GM18861 (cell line): ENCODE measurements around the gene MT1M.
A peak's percentile ranks its signal among the peaks of the same experiment; 100 is the strongest.
"Not testable (repeated sequence)": the region's sequence is repeated elsewhere in the genome, so short reads cannot be mapped to it uniquely, and the experiment has no call there.

Experiments
- ATAC-seq: cut with Tn5 transposase; IDR thresholded peaks from one replicate; pipeline ENCODE4 v1.9.1; 2021; ENCODE audit not compliant: unreplicated experiment

MT1M gene

GRCh38 chr16:56608043-56608875 lies 24.2 kb upstream of the MT1M start, which contains the start of gene MT2A:
Gene MT2A, plus strand, starts transcription at chr16:56608584. Its CDS starts 72 bp downstream, at chr16:56608656.
- peak; percentile 76 for ATAC-seq

GRCh38 chr16:56608876-56609462 lies 23.5 kb upstream of the MT1M start:
- ATAC-seq: no peak

GRCh38 chr16:56609463-56609921 lies 23.0 kb upstream of the MT1M start:
- ATAC-seq: peak; percentile 38

GRCh38 chr16:56610017-56610608 lies 22.3 kb upstream of the MT1M start:
- no peak for ATAC-seq

- ATAC-seq: no peak
Observed at GRCh38 chr16:56610609-56611111, 21.8 kb upstream of the MT1M start.

- ATAC-seq: no peak
Observed at GRCh38 chr16:56611281-56611833, 21.1 kb upstream of the MT1M start.

- no peak for ATAC-seq
Observed at GRCh38 chr16:56613706-56614105, 18.8 kb upstream of the MT1M start.

- ATAC-seq: no peak
Observed at GRCh38 chr16:56614549-56614991, 17.9 kb upstream of the MT1M start.

- no peak for ATAC-seq
Observed at GRCh38 chr16:56615353-56615752, 17.1 kb upstream of the MT1M start.

- no peak for ATAC-seq
Observed at GRCh38 chr16:56616608-56617211, 15.7 kb upstream of the MT1M start.

- ATAC-seq: no peak
Observed at GRCh38 chr16:56617212-56618085, 15.0 kb upstream of the MT1M start.

- ATAC-seq: no peak
Observed at GRCh38 chr16:56618138-56618537, 14.3 kb upstream of the MT1M start.

GRCh38 chr16:56620339-56620897 lies 12.0 kb upstream of the MT1M start:
- no peak for ATAC-seq

GRCh38 chr16:56621665-56622445 lies 10.6 kb upstream of the MT1M start:
- not testable (repeated sequence) for ATAC-seq

- not testable (repeated sequence) for ATAC-seq
Observed at GRCh38 chr16:56623184-56623583, 9.3 kb upstream of the MT1M start.

GRCh38 chr16:56623637-56624036 lies 8.8 kb upstream of the MT1M start:
- no peak for ATAC-seq

GRCh38 chr16:56625140-56625942 lies 7.1 kb upstream of the MT1M start, which contains the start of gene MT1E:
Gene MT1E, plus strand, starts transcription at chr16:56625781. Its CDS starts 71 bp downstream, at chr16:56625852.
- ATAC-seq: no peak
